Measurements from ENCODE around the gene AGA.

AGA gene

GRCh38 chr4:177441803-177442622, at the start of gene AGA (continued):
- TF ChIP-seq ZNF510 (tag by site-specific recombination; IDR thresholded peaks at IDR 0.05; ENCODE audit: insufficient replicate concordance) (no peak), INSM2 (tag by site-specific recombination; IDR thresholded peaks at IDR 0.05) (peak; percentile 76), ZNF37A (tag by site-specific recombination; IDR thresholded peaks at IDR 0.05) (no peak), ZNF548 (tag by site-specific recombination; IDR thresholded peaks at IDR 0.05) (no peak), ZNF292 (tag by site-specific recombination; IDR thresholded peaks at IDR 0.05; ENCODE audit: borderline replicate concordance, low read depth) (no peak), ZBTB26 (tag by site-specific recombination; optimal IDR thresholded peaks at IDR 0.05) (peak; percentile 65), GLI2 (tag by site-specific recombination; IDR thresholded peaks at IDR 0.05; ENCODE audit: borderline replicate concordance, low read depth) (no peak), ZNF184 (tag by site-specific recombination; IDR thresholded peaks at IDR 0.05) (no peak), ZSCAN4 (tag by site-specific recombination; IDR thresholded peaks at IDR 0.05) (no peak), KLF16 (tag by site-specific recombination; IDR thresholded peaks at IDR 0.05) (no peak; the same call in 1 of the 2 replicates), ZNF707 (tag by site-specific recombination; IDR thresholded peaks at IDR 0.05) (no peak), ZNF426 (tag by site-specific recombination; IDR thresholded peaks at IDR 0.05) (no peak), ZBTB20 (tag by site-specific recombination; IDR thresholded peaks at IDR 0.05) (peak; percentile 63), ZNF473 (tag by site-specific recombination; IDR thresholded peaks at IDR 0.05) (no peak), ZNF114 (tag by site-specific recombination; IDR thresholded peaks at IDR 0.05) (no peak), HIC1 (tag by site-specific recombination; IDR thresholded peaks at IDR 0.05) (peak; percentile 95), ZFP3 (tag by site-specific recombination; IDR thresholded peaks at IDR 0.05; ENCODE audit: low read depth) (no peak), ZNF302 (tag by site-specific recombination; IDR thresholded peaks at IDR 0.05; ENCODE audit: low read depth) (no peak), ZNF404 (tag by site-specific recombination; IDR thresholded peaks at IDR 0.05) (no peak), GLIS1 (tag by site-specific recombination; IDR thresholded peaks at IDR 0.05) (peak; percentile 63; the same call in 1 of the 2 replicates), ZXDB (tag by site-specific recombination; IDR thresholded peaks at IDR 0.05) (peak; percentile 87), ZNF221 (tag by site-specific recombination; IDR thresholded peaks at IDR 0.05; ENCODE audit: borderline replicate concordance) (no peak), SCRT2 (tag by site-specific recombination; IDR thresholded peaks at IDR 0.05) (peak; percentile 42; the same call in 1 of the 2 replicates), ZNF132 (tag by site-specific recombination; IDR thresholded peaks at IDR 0.05; ENCODE audit: borderline replicate concordance) (no peak), PBX3 (CRISPR knock-in tag; IDR thresholded peaks at IDR 0.05) (no peak), ZBTB49 (tag by site-specific recombination; IDR thresholded peaks at IDR 0.05; ENCODE audit: low read depth) (no peak), ZNF433 (tag by site-specific recombination; IDR thresholded peaks at IDR 0.05; ENCODE audit: low read depth) (no peak), ZBTB48 (tag by site-specific recombination; IDR thresholded peaks at IDR 0.05) (0 out of 2 replicates have a peak, but pooled peaks have one; percentile 23), GLIS2 (tag by site-specific recombination; IDR thresholded peaks at IDR 0.05) (peak; percentile 70)

All from HEK293 (cell line).